22Rv1 (cell line): ENCODE results near the gene LRRTM4.

Experiments used
- ZFX ChIP-seq: fragments of 450-650 bp; IDR thresholded peaks from 2 replicates; pipeline ENCODE4 v1.6.1; 2017; ENCODE audit warnings: antibody characterized with exemption, borderline replicate concordance
- TF ChIP-seq, protein P1 (sequence below): fragments of 450-650 bp; IDR thresholded peaks from 2 replicates; pipeline ENCODE4 v1.5.1; 2017; ENCODE audit warnings: mild to moderate bottlenecking

DNA sequence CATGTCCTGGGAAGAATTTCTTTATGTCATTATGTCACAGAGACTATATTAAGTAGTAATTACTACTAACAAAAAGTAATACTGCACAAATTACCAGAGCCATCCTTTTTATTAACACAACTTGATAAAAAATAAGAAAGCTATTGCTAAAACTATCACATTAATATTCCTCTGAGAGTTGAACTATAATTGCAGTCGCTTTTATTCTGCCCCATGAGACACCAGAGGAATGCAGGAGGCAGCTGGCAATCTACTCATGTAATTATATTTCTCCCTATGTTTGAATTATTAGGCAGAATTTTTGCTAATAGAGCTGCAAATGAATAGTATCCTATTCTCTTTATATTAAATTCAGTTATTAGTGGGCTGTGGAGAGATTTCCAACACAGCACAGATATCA lies 220.7 kb downstream of the LRRTM4 start:
- TF ChIP-seq, protein P1, sequence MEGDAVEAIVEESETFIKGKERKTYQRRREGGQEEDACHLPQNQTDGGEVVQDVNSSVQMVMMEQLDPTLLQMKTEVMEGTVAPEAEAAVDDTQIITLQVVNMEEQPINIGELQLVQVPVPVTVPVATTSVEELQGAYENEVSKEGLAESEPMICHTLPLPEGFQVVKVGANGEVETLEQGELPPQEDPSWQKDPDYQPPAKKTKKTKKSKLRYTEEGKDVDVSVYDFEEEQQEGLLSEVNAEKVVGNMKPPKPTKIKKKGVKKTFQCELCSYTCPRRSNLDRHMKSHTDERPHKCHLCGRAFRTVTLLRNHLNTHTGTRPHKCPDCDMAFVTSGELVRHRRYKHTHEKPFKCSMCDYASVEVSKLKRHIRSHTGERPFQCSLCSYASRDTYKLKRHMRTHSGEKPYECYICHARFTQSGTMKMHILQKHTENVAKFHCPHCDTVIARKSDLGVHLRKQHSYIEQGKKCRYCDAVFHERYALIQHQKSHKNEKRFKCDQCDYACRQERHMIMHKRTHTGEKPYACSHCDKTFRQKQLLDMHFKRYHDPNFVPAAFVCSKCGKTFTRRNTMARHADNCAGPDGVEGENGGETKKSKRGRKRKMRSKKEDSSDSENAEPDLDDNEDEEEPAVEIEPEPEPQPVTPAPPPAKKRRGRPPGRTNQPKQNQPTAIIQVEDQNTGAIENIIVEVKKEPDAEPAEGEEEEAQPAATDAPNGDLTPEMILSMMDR, result no peak
- TF ChIP-seq ZFX, result no peak
